ENCODE data around the gene CADM4.

GRCh38 chr19:43672061-43672679 is 32.5 kb upstream of the CADM4 start:
- TF ChIP-seq EZH2phosphoT487 (IDR thresholded peaks at IDR 0.05; ENCODE audit: borderline replicate concordance, low read depth), result no peak
- no peak for TF ChIP-seq MEF2A (IDR thresholded peaks at IDR 0.05; ENCODE audit: borderline replicate concordance, low read depth)
- no peak for TF ChIP-seq CTCF (IDR thresholded peaks at IDR 0.05)
- TF ChIP-seq FOXM1 (IDR thresholded peaks at IDR 0.05; ENCODE audit: low read depth), result no peak
- no peak for TF ChIP-seq EP300 (IDR thresholded peaks at IDR 0.05; ENCODE audit: borderline replicate concordance in 1 of 2, low read depth in 1 of 2, low read length in 1 of 2)
- no peak for TF ChIP-seq RFX5 (IDR thresholded peaks at IDR 0.05; ENCODE audit: low read length)
- no peak for TF ChIP-seq GATA2 (CRISPR knock-in tag; IDR thresholded peaks at IDR 0.05)
- no peak for TF ChIP-seq POLR2AphosphoS5 (IDR thresholded peaks at IDR 0.05; ENCODE audit: low read depth, low read length)
